ENCODE results near the gene OR7E24. TPM values are rescaled to one million over a fixed set of nuclear protein-coding genes. Genes with fewer than 3 reads are reported as not detected.
"Not testable (repeated sequence)": the region's sequence is repeated elsewhere in the genome, so short reads cannot be mapped to it uniquely, and the experiment has no call there.

Gene OR7E24
- total RNA-seq, 1 experiment from 2014 or later = not detected

- no peak overlapping the region for H3K27ac ChIP-seq (ENCODE audit: low read depth, low read length, poor library complexity, severe bottlenecking)
- intact Hi-C loops (cut with micrococcal nuclease; ENCODE audit: unreplicated experiment) = no loop called here
- POLR2A ChIA-PET (ENCODE audit: low non-redundant PET) = no interaction called here
- H3K4me1 ChIP-seq (ENCODE audit: insufficient read depth, low read length, poor library complexity, severe bottlenecking) = no peaks in the 10 kb centered on the region
- TF ChIP-seq EZH2 (IDR thresholded peaks at IDR 0.05; ENCODE audit: borderline replicate concordance, low read depth, low read length, poor library complexity, severe bottlenecking) (no peak), CTCF (conservative IDR thresholded peaks at IDR 0.05; ENCODE audit: low read depth, low read length) (no peak)
- no TSS peak for BruUV-seq (replicated peaks)
- H3K36me3 ChIP-seq (ENCODE audit: insufficient read depth, low read length, poor library complexity, severe bottlenecking) = no peaks in the 10 kb centered on the region
- H3K9me3 ChIP-seq (ENCODE audit: low read depth, low read length, poor library complexity, severe bottlenecking) = no peaks in the 10 kb centered on the region
- no peak overlapping the region for H3K4me3 ChIP-seq (ENCODE audit: low read depth, low read length, poor library complexity, severe bottlenecking)
- H3K27me3 ChIP-seq (replicated peaks; ENCODE audit: insufficient read depth, low read depth, low read length, poor library complexity) = no peaks in the 10 kb centered on the region
- DNase-seq (ENCODE audit: low spot score) = no peak
- CTCF ChIA-PET = no interaction called here
Observed at GRCh38 chr19:9251236-9251635, 506 bp downstream of the OR7E24 start.

GRCh38 chr19:9283485-9283884 lies 32.8 kb downstream of the OR7E24 start:
- DNase-seq (ENCODE audit: low spot score); BruUV-seq (replicated peaks); intact Hi-C loops (cut with micrococcal nuclease; ENCODE audit: unreplicated experiment); H3K27me3 ChIP-seq (replicated peaks; ENCODE audit: insufficient read depth, low read depth, low read length, poor library complexity); H3K4me3 ChIP-seq (ENCODE audit: low read depth, low read length, poor library complexity, severe bottlenecking); POLR2A ChIA-PET (ENCODE audit: low non-redundant PET); CTCF ChIA-PET; H3K9me3 ChIP-seq (ENCODE audit: low read depth, low read length, poor library complexity, severe bottlenecking); H3K27ac ChIP-seq (ENCODE audit: low read depth, low read length, poor library complexity, severe bottlenecking); H3K36me3 ChIP-seq (ENCODE audit: insufficient read depth, low read length, poor library complexity, severe bottlenecking); H3K4me1 ChIP-seq (ENCODE audit: insufficient read depth, low read length, poor library complexity, severe bottlenecking): not testable (repeated sequence)

GRCh38 chr19:9289231-9289884 lies 38.6 kb downstream of the OR7E24 start:
- DNase-seq (ENCODE audit: low spot score) = no peak
- intact Hi-C loops (cut with micrococcal nuclease; ENCODE audit: unreplicated experiment) = no loop called here
- H3K4me3 ChIP-seq (ENCODE audit: low read depth, low read length, poor library complexity, severe bottlenecking) = no peak overlapping the region
- H3K9me3 ChIP-seq (ENCODE audit: low read depth, low read length, poor library complexity, severe bottlenecking) = peaks cover 33% of the 10 kb centered on the region
- ChIA-PET POLR2A (ENCODE audit: low non-redundant PET) (no interaction called here), CTCF (interaction anchor here (0.6 kb wide), 1 partner anchor 508 kb away, joined by 3 read pairs; no protein-coding TSS in a partner anchor)
- H3K27me3 ChIP-seq (replicated peaks; ENCODE audit: insufficient read depth, low read depth, low read length, poor library complexity) = no peaks in the 10 kb centered on the region
- H3K36me3 ChIP-seq (ENCODE audit: insufficient read depth, low read length, poor library complexity, severe bottlenecking) = peaks cover 5% of the 10 kb centered on the region
- no peak overlapping the region for H3K27ac ChIP-seq (ENCODE audit: low read depth, low read length, poor library complexity, severe bottlenecking)
- H3K4me1 ChIP-seq (ENCODE audit: insufficient read depth, low read length, poor library complexity, severe bottlenecking) = no peaks in the 10 kb centered on the region
- BruUV-seq (replicated peaks) = no TSS peak
- TF ChIP-seq EZH2 (IDR thresholded peaks at IDR 0.05; ENCODE audit: borderline replicate concordance, low read depth, low read length, poor library complexity, severe bottlenecking) (no peak), CTCF (conservative IDR thresholded peaks at IDR 0.05; ENCODE audit: low read depth, low read length) (no peak)

GRCh38 chr19:9295411-9295849 lies 44.7 kb downstream of the OR7E24 start:
- Histone ChIP-seq H3K4me1 (ENCODE audit: insufficient read depth, low read length, poor library complexity, severe bottlenecking) (no peaks in the 10 kb centered on the region), H3K27me3 (replicated peaks; ENCODE audit: insufficient read depth, low read depth, low read length, poor library complexity) (no peaks in the 10 kb centered on the region), H3K4me3 (ENCODE audit: low read depth, low read length, poor library complexity, severe bottlenecking) (no peak overlapping the region), H3K9me3 (ENCODE audit: low read depth, low read length, poor library complexity, severe bottlenecking) (peaks cover 74% of the 10 kb centered on the region), H3K27ac (ENCODE audit: low read depth, low read length, poor library complexity, severe bottlenecking) (no peak overlapping the region), H3K36me3 (ENCODE audit: insufficient read depth, low read length, poor library complexity, severe bottlenecking) (peaks cover 46% of the 10 kb centered on the region)
- no peak for TF ChIP-seq CTCF (conservative IDR thresholded peaks at IDR 0.05; ENCODE audit: low read depth, low read length)
- TF ChIP-seq EZH2 (IDR thresholded peaks at IDR 0.05; ENCODE audit: borderline replicate concordance, low read depth, low read length, poor library complexity, severe bottlenecking) = no peak
- ChIA-PET CTCF (no interaction called here), POLR2A (ENCODE audit: low non-redundant PET) (no interaction called here)
- intact Hi-C loops (cut with micrococcal nuclease; ENCODE audit: unreplicated experiment) = no loop called here
- no peak for DNase-seq (ENCODE audit: low spot score)
- no TSS peak for BruUV-seq (replicated peaks)

All from A673 (cell line).